ENCODE measurements around the gene PRR36.

DNA sequence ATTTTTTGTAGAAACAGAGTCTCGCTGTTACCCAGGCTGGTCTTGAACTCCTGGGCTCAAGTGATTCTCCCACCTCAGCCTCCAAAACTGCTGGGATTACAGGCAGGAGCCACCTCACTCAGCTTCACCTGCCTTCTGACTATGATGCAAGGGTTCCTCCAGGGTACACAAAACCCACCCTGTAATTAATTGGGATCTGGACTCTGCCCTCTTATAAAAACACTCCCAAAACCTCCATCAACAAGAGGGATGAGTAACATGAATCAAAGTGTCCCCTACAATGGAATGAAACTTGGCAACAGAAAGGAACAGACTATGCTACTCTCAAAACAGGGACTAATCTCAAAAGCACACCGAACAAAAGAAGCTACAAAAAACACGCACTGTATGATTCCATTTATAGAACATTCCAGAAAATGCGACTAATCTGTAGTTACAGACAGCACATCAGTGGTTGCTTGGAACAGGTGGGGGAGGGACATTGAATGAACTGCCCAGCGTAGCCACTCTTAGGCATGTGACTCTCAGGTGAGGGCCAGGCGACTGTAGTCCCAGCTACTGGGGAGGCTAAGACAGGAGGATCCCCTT, 3.2 kb upstream of the PRR36 start:
- TF ChIP-seq CTCF (IDR thresholded peaks at IDR 0.05) (no peak), EZH2 (IDR thresholded peaks at IDR 0.05) (no peak), EZH2phosphoT487 (IDR thresholded peaks at IDR 0.05) (no peak)

Data from neural progenitor cell (in vitro differentiated cells).